DMS153 treated with DMSO at 0.1 percent for 48 hours (cell line): ENCODE measurements around the gene TMEM182.

ENCODE experiments used
- DNase-seq: peaks from one replicate; lab custom pipeline; 2025; ENCODE audit not compliant: unreplicated experiment; lab: John Stamatoyannopoulos, UW

Gene TMEM182

GRCh38 chr2:102798181-102798580, 36.4 kb downstream of the TMEM182 start:
- DNase-seq: no peak

- no peak for DNase-seq
These were observed 39.4 kb downstream of the TMEM182 start for GRCh38 chr2:102801098-102801718.

GRCh38 chr2:102801858-102802699, 40.2 kb downstream of the TMEM182 start:
- DNase-seq: no peak

- DNase-seq: no peak
These were observed 41.4 kb downstream of the TMEM182 start for GRCh38 chr2:102803041-102803896.

GRCh38 chr2:102803897-102804217, 42.0 kb downstream of the TMEM182 start:
- DNase-seq: no peak

- peak; percentile 58 for DNase-seq
These were observed 44.5 kb downstream of the TMEM182 start for GRCh38 chr2:102806250-102806837.

- no peak for DNase-seq
These were observed 47.7 kb downstream of the TMEM182 start for GRCh38 chr2:102809291-102810189.

- DNase-seq: no peak
These were observed 53.5 kb downstream of the TMEM182 start for GRCh38 chr2:102815285-102815684.

GRCh38 chr2:102826904-102827303, 65.1 kb downstream of the TMEM182 start:
- peak; percentile 52 for DNase-seq

- DNase-seq: no peak
These were observed 71.0 kb downstream of the TMEM182 start for GRCh38 chr2:102832789-102833188.

- no peak for DNase-seq
These were observed 72.9 kb downstream of the TMEM182 start for GRCh38 chr2:102834523-102835273.

- no peak for DNase-seq
These were observed 75.9 kb downstream of the TMEM182 start for GRCh38 chr2:102837626-102838198.

GRCh38 chr2:102839668-102840388, 78.0 kb downstream of the TMEM182 start:
- peak; percentile 42 for DNase-seq

- DNase-seq: peak; percentile 30
These were observed 79.4 kb downstream of the TMEM182 start for GRCh38 chr2:102841107-102841840.

- DNase-seq: no peak
These were observed 82.1 kb downstream of the TMEM182 start for GRCh38 chr2:102843764-102844443.

- no peak for DNase-seq
These were observed 83.1 kb downstream of the TMEM182 start for GRCh38 chr2:102844911-102845310.

GRCh38 chr2:102848366-102848839, 86.6 kb downstream of the TMEM182 start:
- DNase-seq: peak; percentile 72
